HG02642 (cell line): Measurements from ENCODE around the gene MGMT.

Experiments
- ATAC-seq: cut with Tn5 transposase; IDR thresholded peaks from one replicate; pipeline ENCODE4 v1.9.1; 2021; ENCODE audit warnings: mild to moderate bottlenecking; ENCODE audit not compliant: unreplicated experiment, poor library complexity

The MGMT gene

DNA sequence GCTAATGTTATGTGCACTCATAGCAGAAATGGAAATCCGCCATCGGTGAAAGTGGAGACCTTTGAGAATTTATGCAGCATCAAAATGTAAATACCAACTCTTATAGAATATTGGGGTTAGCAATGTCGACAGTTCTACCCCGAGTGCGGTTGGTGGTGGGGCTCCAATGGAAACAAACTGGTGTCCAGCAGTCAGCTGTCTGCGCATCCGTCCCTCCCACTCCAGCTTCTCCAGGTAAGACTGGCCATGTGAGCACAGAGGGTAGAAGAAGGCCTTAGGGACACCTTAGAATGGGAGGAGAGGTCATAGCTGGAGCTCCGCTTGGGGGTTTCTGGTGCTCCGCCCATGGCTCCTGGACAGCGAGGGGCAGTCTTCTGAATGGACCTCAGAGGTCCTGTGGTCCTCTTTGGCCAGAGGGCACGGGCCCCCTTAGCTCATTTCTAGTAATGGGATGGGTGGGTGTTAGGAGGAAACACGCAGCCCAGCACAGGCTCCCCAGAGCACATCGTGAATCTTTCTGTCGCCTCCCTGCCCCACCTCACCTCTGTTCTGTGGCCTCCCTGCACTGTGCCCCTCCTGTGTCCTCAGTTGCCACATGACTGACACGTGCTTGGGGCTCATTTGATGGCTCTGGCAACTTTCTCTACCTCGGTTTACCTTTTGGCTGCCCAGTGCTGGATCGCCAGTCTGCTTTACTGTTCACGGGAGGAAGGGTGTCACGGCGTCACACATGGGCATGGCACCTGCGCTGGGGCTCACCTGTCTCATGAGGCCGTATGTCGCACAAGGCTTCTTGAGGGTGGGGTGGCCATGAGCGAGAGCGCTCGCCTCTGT lies 50.0 kb downstream of the MGMT start:
- ATAC-seq, result no peak

- no peak for ATAC-seq
These were observed 50.6 kb downstream of the MGMT start for GRCh38 chr10:129517680-129518057.

DNA sequence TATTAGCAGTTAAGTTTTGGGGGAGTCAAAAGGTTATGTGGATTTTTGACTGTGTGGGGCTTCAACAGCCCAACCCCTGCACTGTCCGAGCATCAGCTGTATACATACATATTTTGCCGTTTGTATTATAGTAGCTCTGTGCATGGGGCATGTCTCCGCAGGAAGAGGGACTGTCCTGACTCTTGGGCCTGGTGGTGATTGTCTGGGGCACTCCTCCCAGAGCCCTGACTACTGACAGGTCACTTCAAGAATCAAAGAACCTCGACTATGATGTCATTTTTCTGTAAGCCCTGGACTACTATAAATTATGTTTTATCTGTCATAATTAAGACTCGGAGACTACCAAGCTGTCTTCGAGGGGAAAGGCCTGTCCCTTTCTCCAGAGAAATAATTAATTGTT lies 51.8 kb downstream of the MGMT start:
- ATAC-seq, result no peak

DNA sequence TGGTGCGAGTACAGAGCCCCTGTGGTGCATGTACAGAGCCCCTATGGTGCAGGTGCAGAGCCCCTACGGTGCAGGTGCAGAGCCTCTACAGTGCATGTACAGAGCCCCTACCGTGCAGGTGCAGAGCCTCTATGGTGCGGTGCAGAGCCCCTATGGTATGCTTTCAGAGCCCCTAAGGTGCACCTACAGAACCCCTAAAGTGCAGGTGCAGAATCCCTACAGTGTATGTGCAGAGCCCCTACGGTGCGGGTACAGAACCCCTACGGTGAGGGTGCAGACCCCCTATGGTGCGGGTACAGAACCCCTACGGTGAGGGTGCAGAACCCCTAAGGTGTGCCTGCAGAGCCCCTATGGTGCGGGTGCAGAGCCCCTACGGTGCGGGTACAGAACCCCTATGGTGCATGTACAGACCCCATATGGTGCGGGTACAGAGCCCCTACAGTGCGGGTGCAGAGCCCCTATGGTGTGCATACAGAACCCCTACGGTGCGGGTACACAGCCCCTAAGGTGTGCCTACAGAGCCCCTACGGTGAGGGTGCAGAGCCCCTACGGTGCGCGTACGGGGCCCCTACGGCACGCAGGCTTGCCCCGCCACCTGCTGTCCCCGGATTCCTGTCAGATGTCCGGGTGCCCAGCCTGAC lies 53.5 kb downstream of the MGMT start:
- ATAC-seq, result no peak

DNA sequence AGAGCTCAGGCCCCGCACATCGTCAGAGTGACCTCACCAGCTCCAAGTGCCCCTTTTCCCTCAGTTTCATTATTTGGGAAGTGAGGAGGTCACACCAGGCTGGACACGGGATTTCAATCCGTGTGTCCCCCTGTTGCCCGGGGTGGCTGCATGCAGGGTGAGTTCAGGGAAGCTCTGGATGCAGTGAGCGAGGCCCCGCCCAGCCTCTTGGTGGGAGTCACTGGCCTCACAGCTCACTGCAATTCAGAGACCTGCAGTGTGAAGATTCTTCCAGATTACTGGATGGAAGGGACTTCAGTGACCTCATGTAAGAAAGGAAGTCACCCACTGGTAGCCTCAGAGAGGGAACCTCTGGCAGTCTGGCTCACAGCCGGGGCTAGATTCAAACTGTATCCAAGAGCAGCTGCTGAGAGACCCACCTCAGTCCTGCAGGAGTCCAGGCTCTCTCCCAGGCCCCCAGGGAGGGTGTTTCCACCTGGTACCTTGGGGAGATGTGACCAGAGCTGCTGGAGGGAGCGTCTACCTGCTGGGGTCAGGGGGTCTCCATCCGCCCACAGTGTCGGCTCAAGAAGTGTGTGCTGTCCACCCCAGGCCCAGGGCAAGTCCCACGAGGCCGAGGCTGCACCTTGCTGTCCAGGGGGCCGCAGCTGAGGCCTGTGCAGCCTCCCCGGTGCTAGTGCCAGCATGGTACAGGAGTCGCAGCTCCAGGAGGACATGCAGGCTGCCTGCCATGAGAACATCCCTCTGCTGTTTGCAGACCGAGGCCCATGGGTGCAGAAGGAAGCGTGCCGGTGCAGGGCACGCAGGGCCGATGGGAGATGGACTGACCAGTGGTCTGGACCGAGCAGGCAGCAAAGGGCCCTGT lies 54.4 kb downstream of the MGMT start:
- ATAC-seq, result no peak

GRCh38 chr10:129522041-129522585 lies 55.1 kb downstream of the MGMT start:
- no peak for ATAC-seq

DNA sequence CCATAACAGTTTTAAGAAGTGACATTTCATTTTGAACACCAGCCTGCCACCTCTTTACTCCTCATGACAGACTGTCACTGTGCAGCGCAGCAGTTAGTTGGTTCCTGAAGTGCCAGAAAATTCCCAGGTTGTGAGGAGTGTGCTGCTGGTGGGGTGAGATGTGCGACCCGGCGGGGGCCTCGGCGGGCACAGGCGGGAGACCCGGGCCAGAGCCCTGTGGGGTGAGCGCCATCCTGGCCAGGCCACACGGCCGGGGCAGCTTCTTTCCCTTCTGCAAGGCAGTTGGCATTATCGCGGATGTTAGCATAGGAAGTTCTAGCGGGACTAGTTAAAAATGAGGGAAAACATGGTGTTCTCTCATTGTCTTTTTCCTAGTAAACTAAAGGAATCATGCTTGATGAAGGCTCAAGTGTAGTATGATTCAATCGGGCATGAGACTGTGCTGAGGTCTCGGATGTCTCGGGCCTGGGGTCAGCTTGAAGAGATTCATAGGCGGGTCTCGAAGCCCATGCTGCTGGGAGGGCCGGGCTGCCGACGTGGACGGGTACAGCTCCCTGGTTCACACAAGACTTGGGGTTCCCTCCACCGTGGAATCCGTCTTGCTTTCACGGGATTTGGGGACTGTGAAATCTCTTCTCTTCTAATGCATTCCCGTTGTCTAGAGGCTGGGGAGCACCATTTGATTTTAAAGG lies 56.1 kb downstream of the MGMT start:
- ATAC-seq, result no peak

GRCh38 chr10:129523723-129524316 lies 56.8 kb downstream of the MGMT start:
- ATAC-seq, result no peak

GRCh38 chr10:129524936-129525335 lies 57.9 kb downstream of the MGMT start:
- no peak for ATAC-seq

- no peak for ATAC-seq
These were observed 58.4 kb downstream of the MGMT start for GRCh38 chr10:129525401-129525801.

DNA sequence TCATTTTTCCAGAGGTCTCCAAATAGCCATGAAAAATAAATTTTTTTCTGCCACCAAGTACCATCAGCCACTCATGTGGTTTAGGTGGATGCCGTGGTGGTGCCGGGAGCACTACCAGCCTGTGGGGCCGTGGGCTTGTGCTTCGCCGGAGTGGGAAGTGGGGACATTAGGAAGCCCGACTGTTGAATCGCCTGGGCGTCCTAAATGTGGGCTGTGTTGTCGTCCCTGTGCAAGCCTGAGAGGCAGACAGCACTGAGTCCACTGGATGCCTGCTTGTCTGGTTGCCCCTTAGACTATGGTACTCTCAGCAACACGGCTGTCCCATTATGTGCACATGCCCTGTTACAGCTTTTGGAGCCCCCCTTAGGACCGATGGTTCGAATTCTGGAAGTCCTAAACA lies 59.9 kb downstream of the MGMT start:
- no peak for ATAC-seq

- ATAC-seq, result no peak
These were observed 61.4 kb downstream of the MGMT start for GRCh38 chr10:129528376-129528978.

DNA sequence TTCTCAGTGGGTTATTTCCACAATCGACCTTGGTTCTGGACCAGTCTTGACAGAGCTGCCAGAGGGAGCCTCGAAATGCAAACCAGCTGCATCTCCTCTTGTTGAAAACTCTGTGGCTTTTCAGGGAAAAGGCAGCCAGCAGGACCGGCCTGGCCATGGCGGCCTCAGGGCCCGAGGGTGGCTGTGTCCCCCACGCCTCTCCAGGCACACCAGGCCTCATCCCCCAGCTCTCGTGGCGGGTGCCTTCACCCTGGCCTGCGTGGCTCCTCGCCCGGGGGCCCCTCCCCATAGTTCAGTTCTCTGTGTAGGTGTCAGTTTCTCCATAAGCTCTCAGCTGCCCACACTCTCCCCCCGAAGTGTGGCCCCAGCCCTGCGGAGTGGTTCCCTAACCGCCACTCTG lies 63.5 kb downstream of the MGMT start:
- no peak for ATAC-seq

GRCh38 chr10:129531195-129531968 lies 64.3 kb downstream of the MGMT start:
- no peak for ATAC-seq

GRCh38 chr10:129531969-129532660 lies 65.1 kb downstream of the MGMT start:
- ATAC-seq, result no peak

- ATAC-seq, result no peak
These were observed 65.8 kb downstream of the MGMT start for GRCh38 chr10:129532838-129533237.

GRCh38 chr10:129533281-129533680 lies 66.2 kb downstream of the MGMT start:
- no peak for ATAC-seq

DNA sequence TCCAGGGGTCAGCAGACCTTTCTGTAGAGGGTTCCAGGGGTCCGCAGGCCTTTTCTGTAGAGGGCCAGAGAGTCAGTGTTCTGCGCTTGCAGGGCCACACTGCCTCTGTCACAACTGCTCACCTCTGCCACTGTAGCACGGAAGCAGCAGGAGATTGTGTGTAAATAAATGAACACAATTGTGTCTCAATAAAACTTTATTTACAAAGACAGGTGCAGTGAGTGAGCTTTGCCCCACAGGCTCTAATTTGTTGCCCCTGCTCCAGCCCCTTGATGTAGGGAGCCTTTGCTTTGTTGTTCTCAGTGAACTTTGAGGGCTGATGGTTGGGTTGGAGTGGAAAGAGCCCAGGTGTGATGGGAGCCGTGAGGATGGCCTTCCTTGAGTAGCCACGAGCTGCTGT lies 67.8 kb downstream of the MGMT start:
- no peak for ATAC-seq
